ENCODE results near the gene MGAT5.

DNA sequence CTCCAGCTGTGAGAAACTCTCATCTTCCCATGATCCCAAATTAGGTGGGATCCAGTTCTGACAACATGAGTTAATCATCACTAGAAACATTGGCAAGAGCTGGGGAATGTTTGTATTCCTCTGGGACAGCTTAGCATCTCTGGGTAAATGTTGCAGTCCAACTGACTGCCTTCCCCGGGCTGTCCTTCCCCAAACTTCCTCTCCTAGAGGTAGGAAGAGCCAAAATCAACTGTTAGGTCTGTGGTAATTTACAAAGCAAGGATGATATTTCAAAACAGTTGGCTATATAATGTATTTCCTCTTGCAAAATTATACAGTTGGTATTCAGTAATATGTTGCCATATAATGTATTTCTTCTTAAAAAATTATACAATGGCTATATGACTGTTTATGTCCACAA is 148.5 kb downstream of the MGAT5 start:
- TF ChIP-seq CTCF (IDR thresholded peaks at IDR 0.05; ENCODE audit: low read depth, low read length) (no peak), POLR2A (IDR thresholded peaks at IDR 0.05; ENCODE audit: extremely low read depth, insufficient read length) (no peak)
- TF ChIP-seq, protein P1, sequence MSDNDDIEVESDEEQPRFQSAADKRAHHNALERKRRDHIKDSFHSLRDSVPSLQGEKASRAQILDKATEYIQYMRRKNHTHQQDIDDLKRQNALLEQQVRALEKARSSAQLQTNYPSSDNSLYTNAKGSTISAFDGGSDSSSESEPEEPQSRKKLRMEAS (IDR thresholded peaks at IDR 0.05; ENCODE audit: low read depth, low read length) = no peak

Measured in NB4 (cell line).